ENCODE measurements around the gene NR3C1. TPM values are rescaled to one million over a fixed set of nuclear protein-coding genes. Genes with fewer than 3 reads are reported as not detected.

NR3C1 gene
- total RNA-seq, 2 experiments from 2014 or later, result 48.6 to 53.9 TPM

DNA sequence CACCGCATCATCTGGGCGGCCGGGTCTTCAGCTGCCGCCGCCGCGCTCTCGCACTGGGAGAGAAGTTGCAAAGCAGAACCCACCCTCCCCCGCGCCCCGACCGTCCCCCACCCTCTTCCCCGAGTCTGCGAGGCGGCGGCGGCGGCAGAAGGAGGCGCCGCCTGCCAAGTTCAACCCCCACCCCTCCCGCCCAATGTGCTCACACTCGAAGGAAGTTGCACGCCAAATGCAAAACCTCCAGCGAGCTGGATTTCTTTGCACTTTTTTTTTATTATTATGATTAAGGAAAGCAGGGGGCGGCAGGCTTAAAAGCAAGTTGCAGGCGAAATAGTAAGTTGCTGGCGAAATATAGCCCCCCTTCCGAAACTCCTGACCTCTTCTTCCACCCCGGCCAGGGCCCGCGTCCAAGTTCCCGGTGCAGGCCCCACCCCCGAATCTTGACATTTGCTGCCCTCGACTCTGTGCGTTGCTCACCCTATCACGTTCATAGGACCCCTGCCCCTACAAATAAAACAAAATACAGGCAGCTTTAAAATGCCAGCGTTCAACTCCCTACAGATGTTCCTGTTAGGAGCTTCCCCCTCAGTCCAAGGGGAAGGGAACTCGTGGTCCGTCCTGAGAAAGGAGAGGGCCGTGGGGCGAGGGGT is 1.1 kb upstream of the NR3C1 start:
- H3K4me3 Mint-ChIP-seq, result peak overlapping the region; percentile 89
- CTCF ChIA-PET, result interaction anchor here (0.7 to 3.0 kb wide), 34 partner anchors 9 to 786 kb away, joined by 3 to 37 read pairs (median 4); no protein-coding TSS in a partner anchor
- DNase-seq, result peak; percentile 84
- POLR2A ChIA-PET, result interaction anchor here (0.6 to 3.0 kb wide), 12 partner anchors 9 to 422 kb away, joined by 3 to 54 read pairs (median 4); no protein-coding TSS in a partner anchor
- H3K27ac Mint-ChIP-seq, result peak overlapping the region; percentile 100
- intact Hi-C loops (cut with micrococcal nuclease), result loop anchor here (1.0 to 10.0 kb wide), 11 partner anchors 30 to 480 kb away; no protein-coding TSS in a partner anchor
- H3K9me3 Mint-ChIP-seq, result no peaks in the 10 kb centered on the region
- peaks cover 42% of the 10 kb centered on the region for H3K4me1 Mint-ChIP-seq (ENCODE audit: low read depth)
- H3K27me3 Mint-ChIP-seq, result no peaks in the 10 kb centered on the region
- peaks cover 17% of the 10 kb centered on the region for H3K36me3 Mint-ChIP-seq

DNA sequence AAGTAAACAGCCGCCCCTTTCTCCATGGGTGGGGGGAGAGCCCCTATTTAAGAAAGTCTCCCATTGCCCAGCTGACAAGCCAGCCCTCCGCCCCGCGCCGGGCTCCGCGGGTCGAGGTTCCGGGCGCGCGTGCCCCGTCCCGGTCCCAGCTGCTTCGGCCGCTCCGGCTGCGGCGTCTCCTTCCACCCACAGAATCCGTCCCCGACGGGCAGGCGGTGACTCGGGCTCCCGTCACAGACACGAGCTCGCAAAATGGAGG is 223 bp downstream of the NR3C1 start:
- Mint-ChIP-seq H3K36me3 (peaks cover 27% of the 10 kb centered on the region), H3K4me1 (ENCODE audit: low read depth) (peaks cover 51% of the 10 kb centered on the region), H3K27me3 (no peaks in the 10 kb centered on the region), H3K4me3 (peak overlapping the region; percentile 88), H3K27ac (peak overlapping the region; percentile 86), H3K9me3 (no peaks in the 10 kb centered on the region)
- DNase-seq, result no peak
- CTCF ChIA-PET, result interaction anchor here (0.8 to 3.0 kb wide), 25 partner anchors 16 to 787 kb away, joined by 3 to 37 read pairs (median 6); no protein-coding TSS in a partner anchor
- POLR2A ChIA-PET, result interaction anchor here (1.0 to 3.0 kb wide), 10 partner anchors 16 to 401 kb away, joined by 3 to 54 read pairs (median 5); no protein-coding TSS in a partner anchor
- intact Hi-C loops (cut with micrococcal nuclease), result loop anchor here (1.0 to 10.0 kb wide), 5 partner anchors 48 to 787 kb away; partner anchors contain the start of genes KCTD16 and YIPF5

DNA sequence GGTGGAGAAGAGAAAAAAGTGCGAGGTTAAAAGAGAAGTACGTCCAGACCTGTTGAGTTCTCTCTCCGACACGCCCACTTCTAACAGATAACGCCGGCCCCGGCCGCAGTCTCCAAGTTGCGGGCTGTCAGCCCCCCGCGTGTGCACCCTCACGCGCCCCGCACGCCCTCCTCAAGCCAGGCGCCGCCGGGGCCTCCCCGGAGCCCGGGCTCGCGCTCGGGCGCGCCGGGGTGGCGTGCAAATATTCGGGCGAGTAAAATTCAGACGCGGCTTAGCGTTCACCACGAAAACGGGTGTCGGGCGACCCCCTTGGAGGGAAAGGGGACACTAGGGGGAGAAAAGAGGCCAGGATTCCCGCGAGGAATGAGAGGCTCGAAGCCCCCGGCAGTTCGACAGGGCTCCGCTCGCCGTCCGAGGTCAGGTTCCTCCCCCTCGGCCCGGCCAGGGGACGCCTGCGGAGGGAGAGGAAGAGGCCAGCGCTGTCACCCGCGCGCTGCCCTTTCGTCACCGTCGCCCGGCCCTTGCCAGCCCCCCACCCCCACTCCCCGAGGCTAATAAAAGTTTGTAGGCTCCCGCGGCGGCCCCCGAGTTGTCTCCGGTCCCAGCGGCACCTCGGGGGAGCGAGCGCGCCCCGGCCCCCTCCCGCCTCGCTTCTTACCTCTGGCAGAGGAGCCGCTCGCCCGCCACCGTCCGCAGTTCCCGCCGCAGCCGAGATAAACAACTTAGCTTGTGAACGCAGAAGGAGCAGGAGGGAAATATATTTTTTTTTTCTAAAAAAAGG is 743 bp downstream of the NR3C1 start:
- CTCF ChIA-PET, result interaction anchor here (0.8 to 3.0 kb wide), 22 partner anchors 15 to 787 kb away, joined by 3 to 37 read pairs (median 6); no protein-coding TSS in a partner anchor
- Mint-ChIP-seq H3K4me3 (peak overlapping the region; percentile 88), H3K4me1 (ENCODE audit: low read depth) (peaks cover 51% of the 10 kb centered on the region), H3K27me3 (no peaks in the 10 kb centered on the region), H3K9me3 (no peaks in the 10 kb centered on the region), H3K27ac (peak overlapping the region; percentile 76), H3K36me3 (peaks cover 27% of the 10 kb centered on the region)
- peak; percentile 66 for DNase-seq
- POLR2A ChIA-PET, result interaction anchor here (1.0 to 3.0 kb wide), 9 partner anchors 15 to 400 kb away, joined by 3 to 54 read pairs (median 5); no protein-coding TSS in a partner anchor
- intact Hi-C loops (cut with micrococcal nuclease), result loop anchor here (1.0 to 10.0 kb wide), 5 partner anchors 48 to 788 kb away; partner anchors contain the start of genes KCTD16 and YIPF5

DNA sequence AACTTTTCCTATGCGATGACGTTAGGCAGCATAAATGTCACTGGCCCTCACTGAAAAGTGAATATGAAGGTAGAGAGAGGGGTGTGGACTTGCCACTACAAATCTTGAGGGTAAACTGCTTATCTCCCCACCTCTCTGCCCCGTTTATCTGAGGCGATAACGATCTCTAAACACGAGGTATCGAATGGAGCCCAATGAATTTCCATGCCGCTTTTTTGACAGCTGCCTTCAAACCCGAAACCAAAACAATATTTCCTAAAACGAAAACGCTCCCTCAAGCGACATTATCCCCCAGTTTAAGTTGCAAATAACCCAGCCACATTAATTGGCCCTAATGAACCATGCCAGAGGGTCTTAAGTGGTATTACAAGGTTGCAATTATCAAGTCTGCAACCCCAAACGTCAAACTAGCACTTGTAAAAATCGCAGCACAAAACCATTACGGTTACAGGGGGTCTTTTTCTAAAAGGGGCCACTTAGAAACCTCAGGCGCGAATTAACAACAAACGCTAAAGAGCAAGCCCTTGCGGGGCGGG is 1.4 kb downstream of the NR3C1 start:
- peak; percentile 19 for DNase-seq
- Mint-ChIP-seq H3K4me1 (ENCODE audit: low read depth) (peaks cover 53% of the 10 kb centered on the region), H3K27ac (peak overlapping the region; percentile 76), H3K27me3 (no peaks in the 10 kb centered on the region), H3K4me3 (peak overlapping the region; percentile 88), H3K9me3 (no peaks in the 10 kb centered on the region), H3K36me3 (peaks cover 27% of the 10 kb centered on the region)
- ChIA-PET POLR2A (no interaction called here), CTCF (interaction anchor here (1.6 to 2.1 kb wide), 3 partner anchors 400 to 566 kb away, joined by 4 to 8 read pairs (median 8); no protein-coding TSS in a partner anchor)
- intact Hi-C loops (cut with micrococcal nuclease), result loop anchor here (2.0 to 10.0 kb wide), 3 partner anchors 47 to 477 kb away; no protein-coding TSS in a partner anchor

DNA sequence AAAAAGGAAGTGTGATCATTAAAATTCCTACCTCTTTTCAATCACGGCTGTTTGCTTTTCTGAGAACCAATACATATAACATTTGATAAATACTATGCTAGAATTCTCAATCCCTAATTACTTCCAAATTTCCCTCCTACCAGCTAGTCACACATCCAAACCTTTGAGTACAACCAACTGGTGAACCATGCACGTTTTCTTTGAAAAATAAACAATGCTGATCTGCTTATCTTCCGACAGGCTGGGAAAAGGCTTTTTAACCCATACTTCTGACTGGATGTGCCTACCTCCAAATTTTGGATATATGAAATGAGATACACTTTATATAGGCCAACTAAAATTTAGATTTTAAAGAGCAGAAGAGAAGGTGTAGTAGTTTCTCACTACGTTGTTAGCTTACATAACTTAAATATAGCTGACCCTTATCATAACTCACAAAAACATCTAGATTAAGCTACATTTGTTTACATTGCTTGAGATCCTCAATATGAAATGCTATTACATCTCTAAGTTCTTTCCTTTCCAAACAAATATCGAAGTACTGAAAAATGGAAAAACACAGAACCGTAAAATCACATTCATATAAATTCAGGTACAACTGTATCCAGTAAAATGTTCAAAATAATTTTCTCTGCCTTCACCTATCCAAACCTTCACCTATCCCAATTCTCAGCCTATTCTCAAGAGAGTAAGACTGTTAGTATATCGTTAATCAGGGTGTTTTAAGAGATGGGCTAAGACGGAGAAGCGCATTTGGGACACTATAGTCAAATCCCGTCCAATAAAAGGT is 2.1 kb downstream of the NR3C1 start:
- Mint-ChIP-seq H3K9me3 (no peaks in the 10 kb centered on the region), H3K4me3 (peak overlapping the region; percentile 88), H3K27ac (peak overlapping the region; percentile 76), H3K4me1 (ENCODE audit: low read depth) (peaks cover 51% of the 10 kb centered on the region), H3K36me3 (peaks cover 29% of the 10 kb centered on the region), H3K27me3 (no peaks in the 10 kb centered on the region)
- ChIA-PET CTCF (interaction anchor here (1.0 to 2.1 kb wide), 4 partner anchors 399 to 567 kb away, joined by 3 to 8 read pairs (median 6); no protein-coding TSS in a partner anchor), POLR2A (interaction anchor here (0.7 to 1.5 kb wide), 2 partner anchors 12 to 587 kb away, joined by 3 read pairs; no protein-coding TSS in a partner anchor)
- intact Hi-C loops (cut with micrococcal nuclease), result loop anchor here (2.0 to 10.0 kb wide), 3 partner anchors 47 to 477 kb away; no protein-coding TSS in a partner anchor
- DNase-seq, result no peak

DNA sequence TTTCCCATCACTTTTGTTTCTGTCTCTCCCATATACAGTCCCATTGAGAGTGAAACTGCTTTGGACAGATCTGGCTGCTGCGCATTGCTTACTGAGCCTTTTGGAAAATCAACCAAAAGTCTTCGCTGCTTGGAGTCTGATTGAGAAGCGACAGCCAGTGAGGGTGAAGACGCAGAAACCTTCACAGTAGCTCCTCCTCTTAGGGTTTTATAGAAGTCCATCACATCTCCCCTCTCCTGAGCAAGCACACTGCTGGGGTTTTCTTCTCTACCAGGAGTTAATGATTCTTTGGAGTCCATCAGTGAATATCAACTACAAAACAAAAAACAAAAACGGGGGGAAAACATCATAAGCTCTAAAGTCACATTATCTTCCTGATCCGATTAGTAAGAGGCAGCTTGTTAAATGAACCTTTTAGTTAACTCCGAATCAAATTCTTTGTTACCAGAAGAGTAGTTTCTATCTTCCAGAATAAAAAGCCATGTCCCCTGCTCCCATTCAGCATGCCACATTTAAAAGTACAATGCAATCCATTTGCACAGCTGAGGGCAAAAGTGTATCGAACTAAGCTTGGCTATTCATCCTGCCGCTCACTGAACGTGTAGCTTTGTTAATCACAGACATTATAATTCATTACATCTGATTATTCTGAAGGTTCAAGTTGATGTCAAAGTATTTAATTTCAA is 2.8 kb downstream of the NR3C1 start:
- no peak for DNase-seq
- CTCF ChIA-PET, result interaction anchor here (0.6 to 2.1 kb wide), 5 partner anchors 45 to 567 kb away, joined by 3 to 8 read pairs (median 4); no protein-coding TSS in a partner anchor
- peak overlapping the region; percentile 88 for H3K4me3 Mint-ChIP-seq
- H3K36me3 Mint-ChIP-seq, result peaks cover 32% of the 10 kb centered on the region
- POLR2A ChIA-PET, result interaction anchor here (0.7 to 1.5 kb wide), 3 partner anchors 11 to 588 kb away, joined by 3 read pairs; no protein-coding TSS in a partner anchor
- H3K27me3 Mint-ChIP-seq, result no peaks in the 10 kb centered on the region
- intact Hi-C loops (cut with micrococcal nuclease), result loop anchor here (5.0 to 10.0 kb wide), 2 partner anchors 283 to 476 kb away; no protein-coding TSS in a partner anchor
- H3K4me1 Mint-ChIP-seq (ENCODE audit: low read depth), result peaks cover 52% of the 10 kb centered on the region
- H3K27ac Mint-ChIP-seq, result peak overlapping the region; percentile 43
- no peaks in the 10 kb centered on the region for H3K9me3 Mint-ChIP-seq

DNA sequence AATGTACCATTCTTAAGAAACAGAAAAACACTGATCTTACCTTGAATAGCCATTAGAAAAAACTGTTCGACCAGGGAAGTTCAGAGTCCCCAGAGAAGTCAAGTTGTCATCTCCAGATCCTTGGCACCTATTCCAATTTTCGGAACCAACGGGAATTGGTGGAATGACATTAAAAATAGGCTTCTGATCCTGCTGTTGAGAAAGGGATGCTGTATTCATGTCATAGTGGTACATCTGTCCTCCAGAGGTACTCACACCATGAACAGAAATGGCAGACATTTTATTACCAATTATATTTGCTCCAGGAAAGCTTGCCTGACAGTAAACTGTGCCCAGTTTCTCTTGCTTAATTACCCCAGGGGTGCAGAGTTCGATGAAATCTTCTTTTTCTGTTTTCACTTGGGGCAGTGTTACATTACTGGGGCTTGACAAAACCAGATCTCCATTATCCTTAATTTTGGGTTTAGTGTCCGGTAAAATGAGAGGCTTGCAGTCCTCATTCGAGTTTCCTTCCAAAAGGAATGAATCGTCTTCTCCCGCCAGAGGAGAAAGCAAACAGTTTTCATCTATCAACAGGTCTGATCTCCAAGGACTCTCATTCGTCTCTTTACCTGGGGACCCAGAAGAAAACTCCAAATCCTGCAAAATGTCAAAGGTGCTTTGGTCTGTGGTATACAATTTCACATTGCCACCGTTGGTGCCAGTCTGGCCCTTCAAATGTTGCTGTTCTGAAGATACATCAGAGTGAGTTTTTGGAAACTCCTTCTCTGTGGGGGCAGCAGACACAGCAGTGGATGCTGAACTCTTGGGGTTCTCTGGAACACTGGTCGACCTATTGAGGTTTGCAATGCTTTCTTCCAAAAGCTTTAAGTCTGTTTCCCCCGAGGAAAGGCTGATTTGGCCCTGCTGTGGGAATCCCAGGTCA is 3.6 kb downstream of the NR3C1 start:
- intact Hi-C loops (cut with micrococcal nuclease), result loop anchor here (5.0 to 10.0 kb wide), 3 partner anchors 88 to 475 kb away; no protein-coding TSS in a partner anchor
- Mint-ChIP-seq H3K4me3 (peak overlapping the region; percentile 88), H3K36me3 (peaks cover 27% of the 10 kb centered on the region), H3K27ac (peak overlapping the region; percentile 43), H3K9me3 (no peaks in the 10 kb centered on the region), H3K27me3 (no peaks in the 10 kb centered on the region), H3K4me1 (ENCODE audit: low read depth) (peaks cover 58% of the 10 kb centered on the region)
- CTCF ChIA-PET, result interaction anchor here (0.6 to 2.1 kb wide), 4 partner anchors 46 to 426 kb away, joined by 3 to 8 read pairs (median 4); no protein-coding TSS in a partner anchor
- POLR2A ChIA-PET, result interaction anchor here (0.9 to 1.5 kb wide), 2 partner anchors 10 to 212 kb away, joined by 3 read pairs; no protein-coding TSS in a partner anchor
- no peak for DNase-seq

DNA sequence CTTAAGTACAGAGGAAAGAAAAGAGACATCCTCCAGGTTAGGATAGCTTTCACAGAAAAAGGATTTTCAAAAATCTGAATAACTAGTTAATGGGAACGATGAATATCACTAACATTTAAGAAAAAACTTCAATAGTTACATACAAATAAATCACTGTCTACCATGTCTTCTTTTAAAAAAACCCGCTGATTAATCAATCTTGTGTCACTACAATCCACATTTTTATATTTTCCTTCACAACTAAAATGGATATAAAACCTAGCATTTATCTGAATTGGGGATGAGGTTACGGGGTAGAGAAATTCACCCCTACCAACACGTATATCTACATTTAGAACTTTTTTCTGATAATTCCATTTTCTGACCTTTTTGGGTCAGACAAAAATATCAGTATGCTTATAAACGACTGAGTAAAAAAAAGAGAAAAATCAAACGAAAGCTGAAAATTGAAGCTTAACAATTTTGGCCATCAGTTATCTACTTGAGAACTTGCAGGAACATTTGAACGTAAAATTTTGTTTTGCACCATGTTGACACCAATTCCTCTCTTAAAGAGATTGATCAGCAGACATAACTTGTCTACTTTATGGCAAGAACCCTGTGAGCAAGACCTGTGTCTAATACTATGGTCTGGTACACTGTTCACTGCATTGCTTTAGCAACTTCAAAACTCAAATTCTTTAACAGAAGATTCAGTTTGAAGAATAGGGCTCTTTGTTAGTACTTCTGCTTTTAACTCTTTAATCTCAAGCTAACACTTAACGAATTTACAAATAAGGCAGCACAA is 4.8 kb downstream of the NR3C1 start:
- peak overlapping the region; percentile 88 for H3K4me3 Mint-ChIP-seq
- H3K27me3 Mint-ChIP-seq, result no peaks in the 10 kb centered on the region
- peaks cover 64% of the 10 kb centered on the region for H3K4me1 Mint-ChIP-seq (ENCODE audit: low read depth)
- H3K36me3 Mint-ChIP-seq, result peaks cover 27% of the 10 kb centered on the region
- ChIA-PET POLR2A (no interaction called here), CTCF (interaction anchor here (0.6 to 1.4 kb wide), 3 partner anchors 201 to 396 kb away, joined by 3 to 4 read pairs (median 4); no protein-coding TSS in a partner anchor)
- H3K27ac Mint-ChIP-seq, result peak overlapping the region; percentile 49
- intact Hi-C loops (cut with micrococcal nuclease), result loop anchor here (5.0 kb wide), 1 partner anchor 86 kb away; no protein-coding TSS in a partner anchor
- DNase-seq, result no peak
- H3K9me3 Mint-ChIP-seq, result no peaks in the 10 kb centered on the region

DNA sequence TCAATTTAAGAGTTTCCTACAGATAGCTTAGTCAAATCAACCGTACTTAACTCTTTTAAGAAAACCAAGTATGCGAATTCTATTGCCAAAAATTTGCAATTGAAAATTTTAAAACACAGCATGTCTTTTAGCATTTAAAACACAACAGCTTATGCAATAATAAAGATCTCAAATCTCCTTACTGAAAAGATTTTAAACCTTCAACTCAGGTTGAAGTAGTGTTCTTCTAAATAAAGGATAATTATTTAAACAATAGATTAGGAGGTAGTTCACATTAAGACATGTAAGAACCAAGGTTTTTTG is 5.5 kb downstream of the NR3C1 start:
- no peaks in the 10 kb centered on the region for H3K9me3 Mint-ChIP-seq
- DNase-seq, result no peak
- ChIA-PET POLR2A (no interaction called here), CTCF (interaction anchor here (0.6 to 1.1 kb wide), 2 partner anchors 201 to 395 kb away, joined by 3 to 4 read pairs; no protein-coding TSS in a partner anchor)
- peaks cover 68% of the 10 kb centered on the region for H3K4me1 Mint-ChIP-seq (ENCODE audit: low read depth)
- intact Hi-C loops (cut with micrococcal nuclease), result loop anchor here (5.0 kb wide), 1 partner anchor 86 kb away; no protein-coding TSS in a partner anchor
- no peaks in the 10 kb centered on the region for H3K27me3 Mint-ChIP-seq
- no peak overlapping the region for H3K27ac Mint-ChIP-seq
- peaks cover 27% of the 10 kb centered on the region for H3K36me3 Mint-ChIP-seq
- peak overlapping the region; percentile 88 for H3K4me3 Mint-ChIP-seq
